SKM-1 treated with dmso at 0.1 percent for 144 hours (cell line): ENCODE results near the gene ATP1A4.

Source experiments
- DNase-seq: peaks from one replicate; lab custom pipeline; 2025; ENCODE audit not compliant: unreplicated experiment; lab: John Stamatoyannopoulos, UW

ATP1A4 gene

DNA sequence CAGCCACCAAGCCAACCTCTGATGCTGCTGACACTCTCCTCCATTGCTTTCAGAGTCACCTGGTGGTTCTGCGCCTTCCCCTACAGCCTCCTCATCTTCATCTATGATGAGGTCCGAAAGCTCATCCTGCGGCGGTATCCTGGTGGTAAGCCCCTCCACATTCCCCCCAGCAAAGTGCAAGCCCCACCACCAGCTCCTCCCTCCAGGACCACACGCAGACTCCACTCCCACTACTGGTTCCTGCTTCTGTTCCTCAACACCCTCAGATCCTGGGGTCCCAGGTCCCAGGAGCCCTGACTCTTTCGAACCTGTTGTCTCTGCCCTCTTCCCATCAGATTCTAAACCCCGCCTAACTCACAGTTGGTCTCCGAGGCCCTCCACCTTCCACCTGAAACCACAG lies 11.6 kb upstream of the ATP1A4 start:
- no peak for DNase-seq

DNA sequence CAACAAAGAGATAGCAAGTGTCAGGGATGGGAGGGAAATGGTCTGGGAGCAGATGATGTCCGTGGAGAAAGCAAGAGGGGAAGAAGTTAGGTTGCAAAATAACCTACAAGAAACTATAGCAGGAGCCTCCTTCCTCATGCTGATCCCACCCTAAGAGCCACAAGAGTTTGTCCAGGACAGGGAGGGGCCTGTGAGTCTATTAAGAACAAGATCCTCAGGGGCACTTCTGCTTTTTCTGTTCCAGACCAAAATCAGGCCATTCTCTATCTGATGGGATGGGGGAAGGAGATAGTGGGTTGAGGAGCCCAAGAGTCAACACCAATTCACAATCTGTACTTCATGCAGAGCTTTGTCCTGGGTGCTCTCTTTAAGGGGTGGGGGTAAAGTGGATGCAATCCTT lies 7.7 kb upstream of the ATP1A4 start:
- DNase-seq = peak; percentile 96

DNA sequence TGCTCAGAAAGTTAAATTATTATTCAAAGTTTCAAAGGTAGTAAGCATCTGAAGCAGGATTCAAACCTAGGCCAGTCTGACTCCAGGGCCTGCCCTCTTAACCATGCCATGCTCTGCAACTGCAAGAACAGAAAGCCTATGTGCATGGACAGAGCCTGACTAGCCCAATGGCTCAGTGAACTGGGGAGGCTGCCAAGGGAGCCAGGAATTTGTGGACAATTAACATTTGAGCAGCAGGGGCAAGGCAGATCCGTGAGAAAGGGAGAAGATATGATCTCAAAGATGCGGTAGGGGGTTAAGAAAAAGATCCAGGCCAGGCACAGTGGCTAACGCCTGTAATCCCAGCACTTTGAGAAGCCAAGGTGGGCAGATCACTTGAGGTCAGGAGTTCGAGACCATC lies 6.5 kb upstream of the ATP1A4 start:
- no peak for DNase-seq

DNA sequence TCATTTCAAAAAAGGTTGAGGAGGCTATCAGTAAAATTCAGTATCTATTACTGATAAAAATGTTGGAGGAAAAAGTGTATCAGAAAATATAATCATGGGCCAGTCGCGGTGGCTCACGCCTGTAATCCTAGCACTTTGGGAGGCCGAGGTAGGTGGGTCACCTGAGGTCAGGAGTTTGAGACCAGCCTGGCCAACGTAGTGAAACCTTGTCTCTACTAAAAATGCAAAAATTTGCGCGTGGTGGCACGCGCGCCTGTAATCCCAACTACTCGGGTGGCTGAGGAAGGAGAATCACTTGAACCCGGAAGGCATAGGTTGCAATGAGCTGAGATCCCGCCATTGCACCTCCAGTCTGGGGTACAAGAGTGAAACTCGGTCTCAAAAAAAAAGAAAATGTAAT lies 5.3 kb upstream of the ATP1A4 start:
- no peak for DNase-seq

DNA sequence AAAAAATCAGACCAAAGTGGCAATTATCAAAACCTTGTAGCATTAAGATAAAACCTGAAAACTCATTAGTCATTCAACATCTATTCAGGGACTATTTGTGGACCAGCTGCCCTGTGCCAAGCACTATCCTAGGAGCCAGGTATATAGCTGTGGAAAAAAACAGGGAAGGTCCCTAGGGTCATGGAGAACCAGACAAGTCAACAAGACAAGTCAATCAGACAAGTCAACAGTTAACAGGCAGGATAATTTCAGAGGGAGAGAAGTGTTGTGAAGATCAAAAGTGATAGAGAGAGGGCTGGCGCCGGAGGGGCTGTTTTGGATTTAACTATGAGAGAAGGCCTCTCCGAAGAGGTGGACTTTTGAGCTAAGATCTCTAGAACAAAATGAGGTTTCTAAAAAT lies 3.3 kb upstream of the ATP1A4 start:
- no peak for DNase-seq

DNA sequence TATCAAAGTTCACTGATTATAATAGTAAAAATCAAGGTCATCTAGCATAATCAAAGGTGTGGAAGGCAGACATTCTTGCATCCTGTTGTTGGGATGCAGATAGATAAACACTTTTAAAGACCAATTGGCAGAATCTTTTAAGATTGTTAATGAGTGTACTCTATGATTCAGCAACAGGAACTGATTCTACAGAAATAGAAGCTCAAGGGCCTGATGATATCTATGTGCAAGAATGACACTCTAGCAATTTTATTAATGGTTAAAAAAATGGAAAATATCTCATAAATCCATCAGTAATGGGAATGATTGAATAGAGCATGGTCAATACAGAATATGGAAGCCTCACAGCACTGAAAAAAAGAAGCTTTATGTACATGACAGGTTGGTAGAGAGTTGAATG lies 2.2 kb upstream of the ATP1A4 start:
- no peak for DNase-seq

DNA sequence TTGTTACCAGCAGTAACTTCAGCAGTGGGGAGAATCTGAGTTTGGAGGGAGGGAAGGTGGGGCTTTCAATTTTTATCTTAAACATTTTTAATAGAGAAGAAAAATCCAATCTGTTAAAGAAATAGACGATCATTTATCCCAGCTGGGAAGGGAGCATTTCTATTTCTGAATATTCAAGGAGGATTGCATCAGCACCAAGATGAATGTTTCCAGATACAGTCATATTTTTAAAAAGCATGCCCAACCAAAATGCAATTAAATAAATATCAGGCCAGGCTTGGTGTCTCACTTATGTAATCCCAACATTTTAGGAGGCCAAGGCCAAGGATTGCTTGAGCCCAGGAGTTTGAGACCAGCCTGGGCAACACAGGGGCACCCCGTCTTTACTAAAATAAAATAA lies 1.7 kb upstream of the ATP1A4 start:
- DNase-seq = no peak

DNA sequence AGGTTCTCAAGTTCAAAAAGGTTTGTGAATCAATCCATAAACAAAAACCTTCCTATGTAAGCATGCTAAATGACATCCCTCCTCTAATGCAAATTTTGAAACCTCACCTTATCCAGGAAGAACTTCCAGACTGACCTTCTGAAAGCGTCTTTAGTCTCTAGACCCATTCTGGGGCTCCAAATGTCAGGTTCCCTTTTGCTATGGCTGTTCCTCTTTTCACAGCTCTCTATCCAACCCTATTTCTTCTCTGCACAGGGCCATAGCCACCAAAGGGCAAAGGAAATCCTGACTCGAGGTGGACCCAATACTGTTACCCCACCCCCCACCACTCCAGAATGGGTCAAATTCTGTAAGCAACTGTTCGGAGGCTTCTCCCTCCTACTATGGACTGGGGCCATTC lies 3.4 kb downstream of the ATP1A4 start:
- DNase-seq = peak; percentile 75

DNA sequence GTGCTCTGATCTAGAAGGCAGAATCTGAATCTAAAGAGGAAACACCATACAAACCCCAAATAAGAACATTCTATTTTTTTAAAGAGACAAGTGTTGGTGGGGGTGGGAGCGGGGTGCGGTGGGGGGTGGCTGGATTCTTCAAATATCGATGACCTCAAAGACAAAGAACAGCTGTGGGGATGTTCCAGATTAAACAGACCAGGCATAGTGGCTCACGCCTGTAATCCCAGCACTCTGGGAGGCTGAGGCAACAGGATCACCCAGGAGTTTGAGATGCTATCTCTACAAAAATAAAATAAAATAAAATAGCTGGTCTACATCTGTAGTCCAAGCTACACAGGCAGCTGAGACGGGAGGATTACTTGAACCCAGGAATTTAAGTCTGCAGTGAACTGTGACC lies 5.0 kb downstream of the ATP1A4 start:
- no peak for DNase-seq

DNA sequence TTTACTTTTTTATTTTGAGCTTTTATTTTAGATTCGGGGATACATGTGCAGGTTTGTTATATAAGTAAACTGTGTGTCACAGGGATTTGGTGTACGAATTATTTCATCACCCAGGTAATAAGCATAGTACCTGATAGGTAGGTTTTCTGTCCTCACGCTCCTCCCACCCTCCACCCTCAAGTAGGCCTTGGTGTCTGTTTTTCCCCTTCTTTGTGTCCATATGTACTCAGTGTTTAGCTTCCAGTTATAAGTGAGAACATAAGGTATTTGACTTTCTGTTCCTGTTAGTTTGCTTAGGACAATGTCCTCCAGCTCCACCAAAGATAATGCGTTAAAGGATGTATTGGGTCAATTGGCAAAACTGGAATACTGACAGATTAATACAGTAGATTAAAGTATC lies 5.8 kb downstream of the ATP1A4 start:
- DNase-seq = no peak

DNA sequence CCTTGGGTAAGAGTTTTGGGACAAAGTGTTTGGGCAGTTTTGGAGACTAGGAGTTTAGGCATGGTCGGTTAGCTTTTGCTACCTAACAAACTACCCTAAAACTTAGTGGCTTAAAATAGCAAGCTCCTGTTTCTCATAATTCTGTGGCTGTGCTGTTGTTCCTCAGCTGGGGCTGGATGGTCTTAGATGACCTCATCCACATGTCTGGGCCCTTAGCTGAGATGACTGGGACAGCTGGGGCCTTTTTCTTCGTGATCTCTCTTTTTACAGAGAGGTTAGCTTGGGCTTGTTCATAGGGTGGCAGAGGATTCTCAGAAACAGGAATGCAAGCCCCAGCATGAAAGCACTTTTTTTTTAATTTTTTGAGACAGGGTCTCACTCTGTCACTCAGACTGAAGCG lies 6.6 kb downstream of the ATP1A4 start:
- DNase-seq = no peak

DNA sequence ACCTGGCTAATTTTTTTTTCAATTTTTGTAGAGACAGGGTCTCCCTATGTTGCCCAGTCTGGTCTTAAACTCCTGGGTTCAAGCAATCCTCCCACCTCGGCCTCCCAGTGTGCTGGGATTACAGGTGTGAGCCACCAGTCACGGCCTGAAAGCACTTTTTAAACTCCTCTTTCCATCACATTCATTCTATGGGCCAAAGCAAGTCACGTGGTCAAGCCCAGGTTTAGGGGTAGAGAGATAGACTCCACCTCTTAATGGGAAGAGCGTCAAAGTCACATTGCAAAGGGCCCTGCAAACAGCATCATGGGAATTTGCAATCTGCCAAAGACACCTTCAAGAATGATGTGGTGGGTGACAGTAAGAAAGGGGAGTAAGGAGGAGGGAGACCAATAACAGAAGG lies 7.1 kb downstream of the ATP1A4 start:
- no peak for DNase-seq

DNA sequence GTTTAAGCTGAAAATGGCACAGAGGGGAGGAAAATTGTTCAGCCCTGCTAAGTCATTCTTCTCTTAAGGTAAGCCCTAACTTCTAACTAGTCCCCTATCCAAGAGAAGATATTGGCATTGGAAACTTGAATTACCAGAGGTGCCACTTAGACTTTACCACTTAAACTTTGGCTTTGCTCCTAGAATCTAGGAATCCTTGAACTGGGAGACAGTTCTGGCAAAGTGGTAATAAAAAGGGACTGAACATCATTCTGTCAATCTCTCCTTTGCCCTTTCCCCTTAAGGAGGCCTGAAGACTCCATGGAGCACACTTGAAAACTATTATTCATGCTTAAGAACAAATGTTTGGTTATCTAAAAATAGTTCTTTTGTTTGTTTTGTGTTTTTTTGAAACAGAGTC lies 8.4 kb downstream of the ATP1A4 start:
- no peak for DNase-seq

DNA sequence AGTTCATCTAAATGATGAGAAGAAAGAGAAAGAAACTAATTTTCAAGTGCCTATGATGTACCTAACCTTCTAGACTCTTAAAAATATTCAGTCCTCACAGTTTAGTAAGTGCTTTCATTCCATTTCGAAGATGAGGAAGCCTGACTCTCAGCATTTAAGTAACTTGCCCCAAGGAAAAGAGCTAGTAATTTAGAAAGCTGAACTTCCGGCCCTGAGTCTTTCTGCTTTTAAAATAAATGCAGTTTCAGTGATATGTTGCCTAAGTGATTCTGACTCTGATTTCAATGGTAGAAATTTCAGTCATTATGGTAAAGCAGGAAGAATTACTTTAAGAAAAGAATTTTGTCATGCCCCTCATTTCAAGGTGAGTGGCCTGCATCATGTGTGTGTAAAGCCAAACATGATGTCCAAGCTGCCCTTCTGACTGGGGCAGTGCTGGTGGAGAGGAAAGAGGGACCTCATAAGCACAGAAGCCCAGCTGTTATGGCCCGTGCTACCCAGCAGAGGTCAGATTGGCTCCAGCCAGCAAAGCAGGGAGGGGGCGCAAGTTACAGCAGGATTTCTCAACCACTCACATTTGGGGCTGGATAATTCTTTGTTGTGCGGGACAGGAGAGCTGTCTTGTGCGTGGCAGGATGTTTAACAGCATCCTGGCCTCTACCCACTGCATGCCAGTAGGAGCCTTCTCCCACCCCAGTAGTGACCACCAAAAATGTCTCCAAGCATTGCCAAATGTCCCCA lies 10.7 kb downstream of the ATP1A4 start:
- DNase-seq = peak; percentile 21

DNA sequence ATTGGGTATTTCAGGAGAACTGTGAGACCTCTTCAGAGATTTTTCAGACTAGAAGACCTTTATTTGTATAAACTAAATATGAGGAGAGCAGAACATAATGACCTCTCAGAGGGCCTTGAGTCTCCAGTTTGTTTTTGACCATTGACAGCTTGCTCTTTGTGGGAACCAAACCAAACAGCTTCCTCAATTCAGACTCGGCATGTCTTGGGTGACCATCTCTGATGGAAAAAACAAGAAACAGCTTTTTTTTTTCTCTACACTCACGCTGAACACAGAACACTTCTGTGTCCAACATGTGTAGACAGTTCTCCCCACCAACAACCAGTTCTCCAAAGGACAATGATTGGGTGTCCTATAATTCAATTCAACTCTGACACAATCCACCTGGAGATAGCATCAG lies 11.5 kb downstream of the ATP1A4 start:
- DNase-seq = no peak

DNA sequence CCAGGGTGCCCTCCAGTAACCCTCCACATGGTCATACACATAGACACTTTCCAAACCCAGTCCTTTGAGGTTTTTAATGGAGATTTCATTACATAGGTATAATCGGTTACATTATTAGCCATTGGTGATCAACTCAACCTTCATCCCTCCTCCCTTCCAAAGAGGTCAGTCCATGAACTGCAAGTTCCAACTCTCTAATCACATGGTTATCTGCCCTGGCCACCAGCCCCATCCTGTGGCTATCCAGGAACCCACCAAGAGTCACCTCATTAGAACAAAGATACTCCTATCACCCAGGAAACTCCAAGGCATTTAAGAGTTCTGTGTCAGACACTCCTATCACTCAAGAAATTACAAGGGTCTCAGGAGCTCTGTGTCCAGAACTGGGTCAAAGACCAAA lies 12.2 kb downstream of the ATP1A4 start:
- no peak for DNase-seq

DNA sequence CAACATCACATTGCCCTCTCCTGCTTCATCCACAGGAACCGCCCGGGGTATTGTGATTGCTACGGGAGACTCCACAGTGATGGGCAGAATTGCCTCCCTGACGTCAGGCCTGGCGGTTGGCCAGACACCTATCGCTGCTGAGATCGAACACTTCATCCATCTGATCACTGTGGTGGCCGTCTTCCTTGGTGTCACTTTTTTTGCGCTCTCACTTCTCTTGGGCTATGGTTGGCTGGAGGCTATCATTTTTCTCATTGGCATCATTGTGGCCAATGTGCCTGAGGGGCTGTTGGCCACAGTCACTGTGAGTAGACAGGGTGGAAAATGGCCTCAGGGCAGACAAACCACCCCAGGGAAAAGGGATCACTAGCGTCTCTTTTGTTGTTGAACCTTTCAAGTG lies 12.7 kb downstream of the ATP1A4 start:
- no peak for DNase-seq

DNA sequence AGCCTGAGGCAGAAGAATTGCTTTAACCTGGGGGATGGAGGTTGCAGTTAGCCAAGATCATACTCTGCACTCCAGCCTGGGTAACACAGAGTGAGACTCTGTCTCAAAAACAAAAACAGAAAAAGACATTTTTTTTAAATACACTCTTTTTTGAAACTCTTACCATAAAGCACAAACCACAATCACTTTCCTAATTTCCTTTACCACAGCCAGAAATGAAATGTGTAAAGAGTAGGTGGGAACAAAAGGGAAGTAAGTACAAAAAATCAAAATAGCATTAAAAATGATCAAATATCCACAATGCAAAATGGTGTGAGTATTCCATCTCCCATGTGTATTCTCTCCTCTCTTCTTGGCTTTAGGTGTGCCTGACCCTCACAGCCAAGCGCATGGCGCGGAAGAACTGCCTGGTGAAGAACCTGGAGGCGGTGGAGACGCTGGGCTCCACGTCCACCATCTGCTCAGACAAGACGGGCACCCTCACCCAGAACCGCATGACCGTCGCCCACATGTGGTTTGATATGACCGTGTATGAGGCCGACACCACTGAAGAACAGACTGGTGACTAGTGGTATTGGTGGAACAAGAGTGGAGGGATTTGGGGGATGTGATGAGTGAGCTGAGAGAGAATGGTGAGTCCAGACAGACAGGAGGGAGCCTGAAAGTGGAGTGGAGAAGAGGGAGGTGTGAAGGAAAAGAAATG lies 14.9 kb downstream of the ATP1A4 start:
- no peak for DNase-seq

DNA sequence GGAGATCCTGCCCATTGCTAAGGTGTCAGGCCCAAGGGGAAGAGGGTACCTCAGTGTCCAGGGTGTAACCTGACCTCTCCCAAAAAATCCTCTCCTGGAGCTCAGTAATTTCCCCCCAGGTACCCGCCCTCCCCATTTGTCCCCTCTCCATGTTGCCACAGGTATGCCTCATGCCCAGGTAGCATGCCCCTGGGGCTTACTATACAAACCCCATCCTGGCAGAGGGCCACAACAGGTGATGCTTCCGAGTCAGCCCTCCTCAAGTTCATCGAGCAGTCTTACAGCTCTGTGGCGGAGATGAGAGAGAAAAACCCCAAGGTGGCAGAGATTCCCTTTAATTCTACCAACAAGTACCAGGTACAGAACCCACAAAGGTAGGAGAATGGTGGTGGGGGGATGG lies 15.7 kb downstream of the ATP1A4 start:
- DNase-seq = no peak

DNA sequence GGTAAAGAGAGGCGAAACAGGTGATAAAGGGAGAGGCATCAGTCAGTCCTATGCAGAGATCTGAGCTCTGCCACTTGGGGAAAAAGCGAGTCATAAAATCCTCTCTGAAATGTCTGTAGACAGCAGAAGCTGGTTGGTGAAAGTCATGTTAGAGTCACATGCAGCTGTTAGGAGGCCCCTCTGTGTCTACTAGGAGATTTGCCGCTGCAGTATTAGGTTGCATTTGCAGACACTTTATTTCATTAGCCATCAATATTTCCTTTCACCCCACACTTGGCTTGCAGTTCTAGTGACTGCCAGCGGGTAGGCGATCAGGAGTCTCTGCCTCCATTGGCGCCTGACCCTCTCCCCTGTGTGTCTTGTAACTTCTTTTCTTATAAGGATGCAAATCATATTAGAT lies 16.2 kb downstream of the ATP1A4 start:
- no peak for DNase-seq

DNA sequence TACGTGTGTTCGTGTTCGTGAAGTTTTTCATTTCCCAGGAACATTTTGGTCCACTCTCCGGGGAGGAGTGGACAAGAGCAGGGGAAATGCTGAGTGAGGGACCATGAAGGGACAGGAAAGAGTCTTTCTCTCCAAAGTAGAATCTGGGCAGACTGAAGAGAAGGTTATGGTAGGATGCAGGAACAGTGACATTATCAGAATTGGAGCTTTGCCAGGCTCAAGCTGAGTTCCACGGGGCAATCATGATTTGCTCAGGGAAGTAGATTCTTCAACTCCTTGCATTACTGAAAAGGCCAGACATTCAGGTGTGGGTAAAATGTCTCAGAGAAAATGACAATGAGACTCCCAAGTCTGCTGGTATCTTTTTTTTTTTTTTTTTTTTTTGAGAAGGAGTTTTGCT lies 16.6 kb downstream of the ATP1A4 start:
- DNase-seq = no peak

DNA sequence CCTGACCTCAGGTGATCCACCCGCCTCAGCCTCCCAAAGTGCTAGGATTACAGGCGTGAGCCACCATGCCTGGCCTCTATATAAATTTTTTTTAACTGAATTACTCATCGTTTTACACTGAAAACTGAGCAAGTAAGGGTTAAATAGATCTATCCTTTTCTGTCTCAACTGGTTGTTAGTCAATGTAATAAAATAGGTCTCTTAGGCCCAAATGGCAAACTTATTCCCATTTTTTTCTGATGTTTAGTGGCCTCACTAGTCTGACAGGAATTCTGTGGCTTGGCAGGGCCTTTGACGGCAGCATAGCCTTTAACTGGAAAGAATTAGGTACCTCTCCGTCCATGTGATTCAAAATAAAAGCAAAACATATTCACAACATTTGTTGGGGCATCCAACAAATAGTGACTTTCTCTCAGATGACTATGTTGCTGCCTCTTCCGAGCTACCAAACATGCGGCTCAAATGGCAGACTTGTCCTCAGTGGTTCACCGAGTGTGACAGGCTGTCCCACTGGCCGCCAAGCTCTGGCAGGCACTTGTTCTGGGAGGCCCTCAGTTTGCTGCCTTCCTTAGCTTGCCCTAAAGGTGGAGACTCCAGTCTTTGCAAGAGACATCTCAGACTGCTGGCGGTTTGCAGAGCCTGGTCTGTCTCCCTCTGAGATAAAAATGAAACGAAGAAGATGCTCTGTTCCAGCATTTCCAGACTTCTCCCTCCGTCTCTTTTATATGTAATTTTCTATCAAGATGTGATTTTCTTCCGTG lies 17.4 kb downstream of the ATP1A4 start:
- DNase-seq = no peak
